ENCODE results near the gene AGAP2.
"Not testable (repeated sequence)": the region's sequence is repeated elsewhere in the genome, so short reads cannot be mapped to it uniquely, and the experiment has no call there.

The AGAP2 gene

GRCh38 chr12:57738661-57739237, at the start of gene AGAP2:
Gene AGAP2 (minus strand): TSS chr12:57738742. CDS start chr12:57738246, 496 bp downstream.
- DNase-seq: no peak

GRCh38 chr12:57783861-57784260, 45.3 kb upstream of the AGAP2 start:
- no peak for DNase-seq

- no peak for DNase-seq
Measured at GRCh38 chr12:57783466-57783801, 44.9 kb upstream of the AGAP2 start.

- DNase-seq: peak; percentile 46
Measured at GRCh38 chr12:57782608-57783465, 44.3 kb upstream of the AGAP2 start, which contains the start of gene TSFM. Gene TSFM (plus strand): TSS chr12:57782787. CDS start chr12:57782802, 15 bp downstream.

GRCh38 chr12:57782243-57782607, 43.7 kb upstream of the AGAP2 start:
- no peak for DNase-seq

- DNase-seq: no peak
Measured at GRCh38 chr12:57781801-57782200, 43.3 kb upstream of the AGAP2 start.

GRCh38 chr12:57781244-57781643, 42.7 kb upstream of the AGAP2 start:
- no peak for DNase-seq

- no peak for DNase-seq
Measured at GRCh38 chr12:57780284-57780897, 41.8 kb upstream of the AGAP2 start.

- DNase-seq: no peak
Measured at GRCh38 chr12:57779736-57780135, 41.2 kb upstream of the AGAP2 start.

- no peak for DNase-seq
Measured at GRCh38 chr12:57777911-57778310, 39.4 kb upstream of the AGAP2 start.

GRCh38 chr12:57777367-57777766, 38.8 kb upstream of the AGAP2 start:
- no peak for DNase-seq

- no peak for DNase-seq
Measured at GRCh38 chr12:57776247-57776587, 37.7 kb upstream of the AGAP2 start.

- no peak for DNase-seq
Measured at GRCh38 chr12:57775563-57776246, 37.2 kb upstream of the AGAP2 start.

GRCh38 chr12:57775044-57775443, 36.5 kb upstream of the AGAP2 start:
- DNase-seq: no peak

GRCh38 chr12:57774634-57775033, 36.1 kb upstream of the AGAP2 start:
- not testable (repeated sequence) for DNase-seq

- no peak for DNase-seq
Measured at GRCh38 chr12:57772429-57773322, 34.1 kb upstream of the AGAP2 start, which contains the start of gene EEF1AKMT3. Gene EEF1AKMT3 (plus strand): TSS chr12:57772614. CDS start chr12:57772725, 111 bp downstream.

GRCh38 chr12:57771873-57772428, 33.4 kb upstream of the AGAP2 start, which contains the start of gene METTL1:
Gene METTL1 (minus strand): TSS chr12:57772105. CDS start chr12:57772083, 22 bp downstream.
- peak; percentile 51 for DNase-seq

- DNase-seq: peak; percentile 51
Measured at GRCh38 chr12:57771236-57771872, 32.8 kb upstream of the AGAP2 start.

- DNase-seq: no peak
Measured at GRCh38 chr12:57770734-57771133, 32.2 kb upstream of the AGAP2 start.

GRCh38 chr12:57769594-57769993, 31.1 kb upstream of the AGAP2 start:
- no peak for DNase-seq

- no peak for DNase-seq
Measured at GRCh38 chr12:57767876-57768275, 29.3 kb upstream of the AGAP2 start.

Measured in KG1 (cell line).